Measurements from ENCODE around the gene GPANK1. TPM values are rescaled to one million over a fixed set of nuclear protein-coding genes. Genes with fewer than 3 reads are reported as not detected.
A peak's percentile ranks its signal among the peaks of the same experiment; 100 is the strongest.

The GPANK1 gene
- total RNA-seq, 1 experiment from 2014 or later: 29.1 TPM

DNA sequence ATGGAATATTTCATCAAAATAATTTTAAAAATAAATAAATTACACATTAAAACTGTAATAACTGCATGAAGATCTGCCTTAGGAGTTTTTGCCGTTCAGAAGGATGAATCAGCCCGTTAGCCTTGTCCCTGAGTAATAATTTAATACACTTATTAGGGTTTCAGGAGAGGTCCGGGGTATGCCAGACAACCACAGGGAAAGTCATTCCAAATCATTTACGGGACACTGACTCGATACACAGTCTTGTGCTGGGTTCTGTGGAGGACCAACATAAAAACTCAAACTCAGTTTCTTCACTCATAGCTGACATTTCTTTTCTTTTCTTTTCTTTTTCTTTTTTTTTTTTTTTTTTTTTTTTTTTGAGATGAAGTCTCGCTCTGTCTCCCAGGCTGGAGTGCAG is 41.1 kb upstream of the GPANK1 start:
- peaks cover 19% of the 10 kb centered on the region for H3K4me1 Mint-ChIP-seq
- no peaks in the 10 kb centered on the region for H3K36me3 Mint-ChIP-seq
- DNase-seq (ENCODE audit: low spot score): no peak

DNA sequence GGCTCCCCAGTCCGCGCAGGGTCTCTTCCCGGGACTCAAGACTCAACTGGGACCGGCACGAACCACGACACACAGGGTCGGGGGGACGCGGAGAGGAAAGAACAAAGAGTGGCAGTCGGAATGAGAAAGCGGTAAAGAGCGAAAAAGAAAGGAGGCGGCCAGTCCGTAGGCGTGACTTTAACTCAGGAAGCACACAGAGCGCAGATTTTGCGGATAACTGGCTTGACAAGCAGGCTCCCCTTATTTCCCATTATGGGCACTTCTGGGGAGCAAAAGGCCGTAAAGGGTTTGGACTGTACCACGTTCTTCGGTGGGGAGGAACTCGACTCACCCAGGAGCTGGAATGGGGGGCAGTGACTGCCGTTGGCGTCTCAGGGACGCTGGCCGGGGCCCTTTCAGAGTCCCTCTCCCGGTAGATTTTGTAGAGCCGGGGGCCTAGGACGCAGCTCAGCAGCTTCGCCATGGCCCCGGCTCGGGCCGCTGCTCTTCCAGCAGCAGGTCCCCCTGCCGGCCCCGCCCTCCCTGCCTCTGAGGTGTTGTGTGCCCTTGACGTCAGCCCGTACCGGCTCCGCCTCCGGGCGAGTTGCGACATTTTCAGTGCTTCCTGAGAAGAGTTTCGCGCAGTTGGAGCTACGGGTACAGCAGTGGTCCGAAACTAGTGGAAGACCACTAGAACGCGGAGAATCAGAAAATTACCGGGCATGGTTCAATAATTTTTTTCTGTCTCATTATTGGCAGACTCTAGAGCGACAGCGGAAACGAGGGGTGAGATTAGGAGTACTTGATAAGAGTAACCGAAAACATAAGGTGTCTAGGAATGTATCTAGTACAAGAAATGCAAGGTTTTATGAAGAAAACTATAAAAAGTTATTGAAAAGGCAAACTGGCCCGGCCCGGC is 38.3 kb upstream of the GPANK1 start, which contains the start of gene ABHD16A:
Gene ABHD16A (minus strand): TSS at position 506 of the 898 bp plus-strand sequence. CDS start 43 bp downstream, at position 463.
- peaks cover 12% of the 10 kb centered on the region for H3K4me1 Mint-ChIP-seq
- no peaks in the 10 kb centered on the region for H3K9me3 Mint-ChIP-seq
- peak; percentile 98 for DNase-seq (ENCODE audit: low spot score)
- ATAC-seq: peak; percentile 95
- peaks cover 7% of the 10 kb centered on the region; the same call in 1 of the 2 replicates for H3K27me3 Mint-ChIP-seq (ENCODE audit: low read depth)
- no peaks in the 10 kb centered on the region; the same call in 1 of the 2 replicates for H3K36me3 Mint-ChIP-seq
- TF ChIP-seq SMAD4 (CRISPR knock-in tag; IDR thresholded peaks at IDR 0.05) (no peak), KAT7 (CRISPR knock-in tag; IDR thresholded peaks at IDR 0.05; ENCODE audit: borderline replicate concordance) (no peak), SP1 (CRISPR knock-in tag; conservative IDR thresholded peaks at IDR 0.05) (peak; percentile 68), ZNF423 (CRISPR knock-in tag; IDR thresholded peaks at IDR 0.05) (no peak), FOXK1 (CRISPR knock-in tag; IDR thresholded peaks at IDR 0.05) (0 out of 2 replicates have a peak, but pooled peaks have one; percentile 45), GRHL2 (CRISPR knock-in tag; IDR thresholded peaks at IDR 0.05; ENCODE audit: insufficient replicate concordance, severe bottlenecking) (no peak), CREM (CRISPR knock-in tag; IDR thresholded peaks at IDR 0.05) (0 out of 2 replicates have a peak, but pooled peaks have one; percentile 44), GABPB1 (CRISPR knock-in tag; IDR thresholded peaks at IDR 0.05) (peak; percentile 85)
- TF ChIP-seq, protein P1, sequence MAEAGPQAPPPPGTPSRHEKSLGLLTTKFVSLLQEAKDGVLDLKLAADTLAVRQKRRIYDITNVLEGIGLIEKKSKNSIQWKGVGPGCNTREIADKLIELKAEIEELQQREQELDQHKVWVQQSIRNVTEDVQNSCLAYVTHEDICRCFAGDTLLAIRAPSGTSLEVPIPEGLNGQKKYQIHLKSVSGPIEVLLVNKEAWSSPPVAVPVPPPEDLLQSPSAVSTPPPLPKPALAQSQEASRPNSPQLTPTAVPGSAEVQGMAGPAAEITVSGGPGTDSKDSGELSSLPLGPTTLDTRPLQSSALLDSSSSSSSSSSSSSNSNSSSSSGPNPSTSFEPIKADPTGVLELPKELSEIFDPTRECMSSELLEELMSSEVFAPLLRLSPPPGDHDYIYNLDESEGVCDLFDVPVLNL (CRISPR knock-in tag; IDR thresholded peaks at IDR 0.05; ENCODE audit: borderline replicate concordance, low read depth): no peak
- peak within 1 kb of the TSS; percentile 99 for H3K27ac Mint-ChIP-seq
- ChIA-PET POLR2A (interaction anchor here (1.0 to 1.3 kb wide), 5 partner anchors 14 to 124 kb away, joined by 3 to 5 read pairs (median 4); partner anchors contain the start of genes C6orf47, GPANK1 and HSPA1B), CTCF (interaction anchor here (0.6 to 2.2 kb wide), 19 partner anchors 9 to 249 kb away, joined by 3 to 15 read pairs (median 5); partner anchors contain the start of genes DDAH2, LY6G5C, MPIG6B and VARS1)
- peak within 1 kb of the TSS; percentile 95 for H3K4me3 Mint-ChIP-seq

More for the DNA sequence above, 41.1 kb upstream of the GPANK1 start:
- no peaks in the 10 kb centered on the region for H3K9me3 Mint-ChIP-seq
- peaks cover 7% of the 10 kb centered on the region; the same call in 1 of the 2 replicates for H3K27me3 Mint-ChIP-seq (ENCODE audit: low read depth)
- TF ChIP-seq, protein P2, sequence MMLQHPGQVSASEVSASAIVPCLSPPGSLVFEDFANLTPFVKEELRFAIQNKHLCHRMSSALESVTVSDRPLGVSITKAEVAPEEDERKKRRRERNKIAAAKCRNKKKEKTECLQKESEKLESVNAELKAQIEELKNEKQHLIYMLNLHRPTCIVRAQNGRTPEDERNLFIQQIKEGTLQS (CRISPR knock-in tag; conservative IDR thresholded peaks at IDR 0.05): no peak
- TF ChIP-seq, protein P3, sequence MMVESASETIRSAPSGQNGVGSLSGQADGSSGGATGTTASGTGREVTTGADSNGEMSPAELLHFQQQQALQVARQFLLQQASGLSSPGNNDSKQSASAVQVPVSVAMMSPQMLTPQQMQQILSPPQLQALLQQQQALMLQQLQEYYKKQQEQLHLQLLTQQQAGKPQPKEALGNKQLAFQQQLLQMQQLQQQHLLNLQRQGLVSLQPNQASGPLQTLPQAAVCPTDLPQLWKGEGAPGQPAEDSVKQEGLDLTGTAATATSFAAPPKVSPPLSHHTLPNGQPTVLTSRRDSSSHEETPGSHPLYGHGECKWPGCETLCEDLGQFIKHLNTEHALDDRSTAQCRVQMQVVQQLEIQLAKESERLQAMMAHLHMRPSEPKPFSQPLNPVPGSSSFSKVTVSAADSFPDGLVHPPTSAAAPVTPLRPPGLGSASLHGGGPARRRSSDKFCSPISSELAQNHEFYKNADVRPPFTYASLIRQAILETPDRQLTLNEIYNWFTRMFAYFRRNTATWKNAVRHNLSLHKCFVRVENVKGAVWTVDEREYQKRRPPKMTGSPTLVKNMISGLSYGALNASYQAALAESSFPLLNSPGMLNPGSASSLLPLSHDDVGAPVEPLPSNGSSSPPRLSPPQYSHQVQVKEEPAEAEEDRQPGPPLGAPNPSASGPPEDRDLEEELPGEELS (CRISPR knock-in tag; IDR thresholded peaks at IDR 0.05): no peak
- TF ChIP-seq ZNF232 (CRISPR knock-in tag; IDR thresholded peaks at IDR 0.05) (no peak), ZNF423 (CRISPR knock-in tag; IDR thresholded peaks at IDR 0.05) (no peak), PRRX2 (CRISPR knock-in tag; IDR thresholded peaks at IDR 0.05) (no peak), NFYB (CRISPR knock-in tag; conservative IDR thresholded peaks at IDR 0.05; ENCODE audit: low read depth) (no peak), MYBL2 (CRISPR knock-in tag; IDR thresholded peaks at IDR 0.05) (no peak), NR1H2 (CRISPR knock-in tag; IDR thresholded peaks at IDR 0.05) (no peak), TCF7 (CRISPR knock-in tag; IDR thresholded peaks at IDR 0.05; ENCODE audit: low read depth) (no peak), TP53 (CRISPR knock-in tag; IDR thresholded peaks at IDR 0.05) (no peak)
- TF ChIP-seq, protein P4, sequence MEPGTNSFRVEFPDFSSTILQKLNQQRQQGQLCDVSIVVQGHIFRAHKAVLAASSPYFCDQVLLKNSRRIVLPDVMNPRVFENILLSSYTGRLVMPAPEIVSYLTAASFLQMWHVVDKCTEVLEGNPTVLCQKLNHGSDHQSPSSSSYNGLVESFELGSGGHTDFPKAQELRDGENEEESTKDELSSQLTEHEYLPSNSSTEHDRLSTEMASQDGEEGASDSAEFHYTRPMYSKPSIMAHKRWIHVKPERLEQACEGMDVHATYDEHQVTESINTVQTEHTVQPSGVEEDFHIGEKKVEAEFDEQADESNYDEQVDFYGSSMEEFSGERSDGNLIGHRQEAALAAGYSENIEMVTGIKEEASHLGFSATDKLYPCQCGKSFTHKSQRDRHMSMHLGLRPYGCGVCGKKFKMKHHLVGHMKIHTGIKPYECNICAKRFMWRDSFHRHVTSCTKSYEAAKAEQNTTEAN (CRISPR knock-in tag; IDR thresholded peaks at IDR 0.05): no peak
- TF ChIP-seq, protein P5, sequence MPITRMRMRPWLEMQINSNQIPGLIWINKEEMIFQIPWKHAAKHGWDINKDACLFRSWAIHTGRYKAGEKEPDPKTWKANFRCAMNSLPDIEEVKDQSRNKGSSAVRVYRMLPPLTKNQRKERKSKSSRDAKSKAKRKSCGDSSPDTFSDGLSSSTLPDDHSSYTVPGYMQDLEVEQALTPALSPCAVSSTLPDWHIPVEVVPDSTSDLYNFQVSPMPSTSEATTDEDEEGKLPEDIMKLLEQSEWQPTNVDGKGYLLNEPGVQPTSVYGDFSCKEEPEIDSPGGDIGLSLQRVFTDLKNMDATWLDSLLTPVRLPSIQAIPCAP (CRISPR knock-in tag; IDR thresholded peaks at IDR 0.05): no peak
- TF ChIP-seq, protein P6, sequence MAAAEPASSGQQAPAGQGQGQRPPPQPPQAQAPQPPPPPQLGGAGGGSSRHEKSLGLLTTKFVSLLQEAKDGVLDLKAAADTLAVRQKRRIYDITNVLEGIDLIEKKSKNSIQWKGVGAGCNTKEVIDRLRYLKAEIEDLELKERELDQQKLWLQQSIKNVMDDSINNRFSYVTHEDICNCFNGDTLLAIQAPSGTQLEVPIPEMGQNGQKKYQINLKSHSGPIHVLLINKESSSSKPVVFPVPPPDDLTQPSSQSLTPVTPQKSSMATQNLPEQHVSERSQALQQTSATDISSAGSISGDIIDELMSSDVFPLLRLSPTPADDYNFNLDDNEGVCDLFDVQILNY (CRISPR knock-in tag; IDR thresholded peaks at IDR 0.05): no peak
- TF ChIP-seq, protein P7, sequence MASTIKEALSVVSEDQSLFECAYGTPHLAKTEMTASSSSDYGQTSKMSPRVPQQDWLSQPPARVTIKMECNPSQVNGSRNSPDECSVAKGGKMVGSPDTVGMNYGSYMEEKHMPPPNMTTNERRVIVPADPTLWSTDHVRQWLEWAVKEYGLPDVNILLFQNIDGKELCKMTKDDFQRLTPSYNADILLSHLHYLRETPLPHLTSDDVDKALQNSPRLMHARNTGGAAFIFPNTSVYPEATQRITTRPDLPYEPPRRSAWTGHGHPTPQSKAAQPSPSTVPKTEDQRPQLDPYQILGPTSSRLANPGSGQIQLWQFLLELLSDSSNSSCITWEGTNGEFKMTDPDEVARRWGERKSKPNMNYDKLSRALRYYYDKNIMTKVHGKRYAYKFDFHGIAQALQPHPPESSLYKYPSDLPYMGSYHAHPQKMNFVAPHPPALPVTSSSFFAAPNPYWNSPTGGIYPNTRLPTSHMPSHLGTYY (CRISPR knock-in tag; IDR thresholded peaks at IDR 0.05): no peak
- H3K4me3 Mint-ChIP-seq: no peak overlapping the region
- no peak overlapping the region for H3K27ac Mint-ChIP-seq
- CTCF ChIA-PET: interaction anchor here (0.6 to 1.4 kb wide), 5 partner anchors 32 to 1595 kb away, joined by 3 to 4 read pairs (median 3); partner anchors contain the start of gene GPANK1
- no peak for ATAC-seq
- POLR2A ChIA-PET: no interaction called here

All from WTC11 (cell line).